ENCODE measurements around the gene CHCHD10. TPM values are rescaled to one million over a fixed set of nuclear protein-coding genes. Genes with fewer than 3 reads are reported as not detected.
A peak's percentile ranks its signal among the peaks of the same experiment; 100 is the strongest.

Gene CHCHD10
- total RNA-seq, 1 donor from 2014 or later = 68.8 TPM

GRCh38 chr22:23755711-23756110, 12.1 kb downstream of the CHCHD10 start:
- no peak for TF ChIP-seq CTCF (IDR thresholded peaks at IDR 0.05)
- DNase-seq (no peak), ATAC-seq (ENCODE audit: low read depth) (no peak)
- intact Hi-C loops (cut with micrococcal nuclease) = loop anchor here (10.0 kb wide), 1 partner anchor 679 kb away; no protein-coding TSS in a partner anchor
- H3K27ac Mint-ChIP-seq = no peak overlapping the region
- CTCF ChIA-PET = interaction anchor here (2.0 kb wide), 1 partner anchor 15 kb away, joined by 6 read pairs; no protein-coding TSS in a partner anchor
- H3K27me3 Mint-ChIP-seq = no peaks in the 10 kb centered on the region
- no peaks in the 10 kb centered on the region for H3K9me3 Mint-ChIP-seq
- no peaks in the 10 kb centered on the region for H3K36me3 Mint-ChIP-seq (ENCODE audit: low read depth)
- peaks cover 58% of the 10 kb centered on the region for H3K4me1 Mint-ChIP-seq
- H3K4me3 Mint-ChIP-seq = no peak overlapping the region
- POLR2A ChIA-PET = interaction anchor here (0.7 to 10.8 kb wide), 4 partner anchors 12 to 306 kb away, joined by 3 to 229 read pairs (median 32); partner anchors contain the start of genes C22orf15, CHCHD10, MIF and MMP11

- ATAC-seq (ENCODE audit: low read depth) = no peak
- H3K4me3 Mint-ChIP-seq = peak overlapping the region; percentile 20
- H3K27ac Mint-ChIP-seq = peak overlapping the region; percentile 95
- intact Hi-C loops (cut with micrococcal nuclease) = loop anchor here (10.0 kb wide), 1 partner anchor 680 kb away; no protein-coding TSS in a partner anchor
- no peak for TF ChIP-seq CTCF (IDR thresholded peaks at IDR 0.05)
- DNase-seq = no peak
- ChIA-PET CTCF (interaction anchor here (0.9 to 2.0 kb wide), 2 partner anchors 16 to 96 kb away, joined by 3 to 6 read pairs; no protein-coding TSS in a partner anchor), POLR2A (interaction anchor here (0.7 to 10.8 kb wide), 4 partner anchors 13 to 307 kb away, joined by 3 to 229 read pairs (median 32); partner anchors contain the start of genes C22orf15, CHCHD10, MIF and MMP11)
- no peaks in the 10 kb centered on the region for H3K9me3 Mint-ChIP-seq
- no peaks in the 10 kb centered on the region for H3K27me3 Mint-ChIP-seq
- H3K4me1 Mint-ChIP-seq = peaks cover 63% of the 10 kb centered on the region
- no peaks in the 10 kb centered on the region for H3K36me3 Mint-ChIP-seq (ENCODE audit: low read depth)
Measured at GRCh38 chr22:23754980-23755636, 12.7 kb downstream of the CHCHD10 start.

GRCh38 chr22:23754220-23754919, 13.4 kb downstream of the CHCHD10 start, which contains the start of gene VPREB3:
TSS of gene VPREB3 (minus strand) at chr22:23754425. CDS start at chr22:23754363, 62 bp downstream.
- DNase-seq (peak; percentile 33), ATAC-seq (ENCODE audit: low read depth) (no peak)
- CTCF ChIA-PET = interaction anchor here (0.9 to 2.0 kb wide), 2 partner anchors 17 to 96 kb away, joined by 3 to 6 read pairs; no protein-coding TSS in a partner anchor
- Mint-ChIP-seq H3K4me1 (peaks cover 69% of the 10 kb centered on the region), H3K36me3 (ENCODE audit: low read depth) (no peaks in the 10 kb centered on the region), H3K4me3 (peak within 1 kb of the TSS; percentile 87), H3K27me3 (no peaks in the 10 kb centered on the region), H3K9me3 (no peaks in the 10 kb centered on the region), H3K27ac (peak within 1 kb of the TSS; percentile 95)
- intact Hi-C loops (cut with micrococcal nuclease) = loop anchor here (10.0 kb wide), 1 partner anchor 680 kb away; no protein-coding TSS in a partner anchor
- POLR2A ChIA-PET = interaction anchor here (0.6 to 10.8 kb wide), 6 partner anchors 14 to 1587 kb away, joined by 4 to 229 read pairs (median 18); partner anchors contain the start of genes C22orf15, CHCHD10, MMP11 and SLC2A11
- no peak for TF ChIP-seq CTCF (IDR thresholded peaks at IDR 0.05)

DNA sequence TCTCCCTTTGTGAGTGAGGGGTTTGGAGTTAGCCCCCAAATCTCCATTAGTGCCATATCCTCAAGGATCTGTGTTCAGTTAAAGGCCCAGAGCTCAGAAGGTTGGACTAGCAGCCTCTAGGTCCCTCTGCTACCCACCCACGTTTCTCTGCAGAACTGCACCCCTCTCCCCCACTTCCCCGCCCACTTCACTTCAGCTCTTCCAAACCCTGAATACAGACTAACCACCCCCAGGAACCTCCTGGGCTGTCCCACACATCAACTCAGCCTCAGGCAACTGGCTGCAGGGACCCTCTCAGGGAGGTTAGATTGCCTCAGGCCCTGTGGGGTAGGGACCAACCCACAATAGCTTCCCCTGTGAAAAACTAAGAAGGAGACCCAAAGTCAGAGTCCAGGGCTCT, 14.4 kb downstream of the CHCHD10 start:
- H3K9me3 Mint-ChIP-seq = no peaks in the 10 kb centered on the region
- H3K4me1 Mint-ChIP-seq = peaks cover 69% of the 10 kb centered on the region
- CTCF ChIA-PET = interaction anchor here (1.1 kb wide), 1 partner anchor 96 kb away, joined by 3 read pairs; no protein-coding TSS in a partner anchor
- no peaks in the 10 kb centered on the region for H3K36me3 Mint-ChIP-seq (ENCODE audit: low read depth)
- POLR2A ChIA-PET = interaction anchor here (0.7 to 10.8 kb wide), 7 partner anchors 15 to 1586 kb away, joined by 4 to 229 read pairs (median 19); partner anchors contain the start of genes C22orf15, CHCHD10, DERL3 and MMP11
- DNase-seq (no peak), ATAC-seq (ENCODE audit: low read depth) (no peak)
- H3K27ac Mint-ChIP-seq = peak overlapping the region; percentile 95
- H3K27me3 Mint-ChIP-seq = no peaks in the 10 kb centered on the region
- H3K4me3 Mint-ChIP-seq = peak overlapping the region; percentile 87
- intact Hi-C loops (cut with micrococcal nuclease) = loop anchor here (10.0 kb wide), 1 partner anchor 681 kb away; no protein-coding TSS in a partner anchor
- TF ChIP-seq CTCF (IDR thresholded peaks at IDR 0.05) = no peak
